ENCODE measurements around the gene DYNLT2. TPM values are rescaled to one million over a fixed set of nuclear protein-coding genes. Genes with fewer than 3 reads are reported as not detected.

DYNLT2 gene
- total and polyA plus RNA-seq, 3 experiments from 2014 or later: 0.67 to 1.9 (median 1.4) TPM

DNA sequence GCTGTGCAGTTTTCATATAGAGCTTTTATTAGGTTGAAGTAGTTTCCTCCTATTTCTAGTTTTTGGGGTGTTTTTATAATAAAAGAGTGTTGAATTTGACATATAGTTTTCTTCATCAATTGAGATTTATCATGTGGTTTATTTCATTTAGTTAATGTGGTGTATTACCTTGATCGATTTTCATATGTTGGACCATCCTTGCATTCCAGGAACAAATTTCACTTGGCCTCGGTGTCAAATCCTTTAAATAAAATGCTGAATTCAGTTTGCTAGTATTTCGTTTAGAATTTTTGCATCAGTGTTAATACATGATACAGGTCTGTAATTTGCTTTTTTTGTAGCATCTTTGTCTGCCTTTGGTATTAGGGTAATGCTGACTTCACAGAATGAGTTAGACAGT, 6.0 kb downstream of the DYNLT2 start:
- Mint-ChIP-seq H3K36me3 (peaks cover 0 to 6% (median 0%) of the 10 kb centered on the region in 3 donors), H3K9me3 (peaks cover 0 to 13% (median 4%) of the 10 kb centered on the region in 5 donors), H3K4me3 (no peak overlapping the region), H3K27ac (no peak overlapping the region), H3K27me3 (peaks cover 0 to 3% of the 10 kb centered on the region in 2 donors), H3K4me1 (peaks cover 10 to 12% (median 11%) of the 10 kb centered on the region in 3 donors)
- ChIA-PET CTCF (interaction anchor here (1.1 kb wide), 1 partner anchor 18 kb away, joined by 3 read pairs; no protein-coding TSS in a partner anchor), POLR2A (no interaction called here)
- Histone ChIP-seq H3K27me3 (ENCODE audit: insufficient read depth, low read length, poor library complexity, severe bottlenecking) (no peaks in the 10 kb centered on the region), H3K9me3 (ENCODE audit: low read length) (no peaks in the 10 kb centered on the region), H3K4me1 (ENCODE audit: insufficient read depth, low read length) (peaks cover 10% of the 10 kb centered on the region), H3K36me3 (ENCODE audit: insufficient read depth, low read length) (no peaks in the 10 kb centered on the region), H3K27ac (ENCODE audit: low read depth, low read length) (no peak overlapping the region), H3K4me3 (ENCODE audit: low read length) (no peak overlapping the region)
- no peak for DNase-seq

DNA sequence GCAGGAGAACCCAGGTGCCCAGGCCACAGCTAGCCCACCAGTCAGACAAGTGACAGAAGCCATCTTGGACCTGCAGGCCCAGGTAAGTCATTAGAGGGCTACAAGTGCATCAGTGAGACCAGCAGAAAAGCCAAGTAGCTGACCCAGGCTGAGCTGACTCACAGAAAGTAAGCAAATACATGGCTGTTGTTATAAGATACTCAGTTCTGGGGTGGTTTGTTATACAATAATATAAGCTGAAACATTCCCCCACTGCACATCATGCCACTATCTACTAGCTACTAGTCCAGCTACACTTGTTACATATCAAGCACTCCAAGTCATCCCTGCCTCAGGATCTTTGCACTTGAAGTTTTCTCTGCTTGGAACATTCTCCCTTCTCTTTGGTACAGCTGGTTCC, 10.0 kb downstream of the DYNLT2 start:
- no peak for DNase-seq
- Mint-ChIP-seq H3K4me1 (no peaks in the 10 kb centered on the region), H3K27me3 (peaks cover 6 to 15% of the 10 kb centered on the region in 2 donors), H3K27ac (no peak overlapping the region), H3K4me3 (no peak overlapping the region), H3K36me3 (no peaks in the 10 kb centered on the region), H3K9me3 (peaks cover 0 to 11% (median 4%) of the 10 kb centered on the region in 5 donors)
- Histone ChIP-seq H3K27me3 (ENCODE audit: insufficient read depth, low read length, poor library complexity, severe bottlenecking) (no peaks in the 10 kb centered on the region), H3K36me3 (ENCODE audit: insufficient read depth, low read length) (no peaks in the 10 kb centered on the region), H3K27ac (ENCODE audit: low read depth, low read length) (no peak overlapping the region), H3K4me3 (ENCODE audit: low read length) (no peak overlapping the region), H3K9me3 (ENCODE audit: low read length) (no peaks in the 10 kb centered on the region), H3K4me1 (ENCODE audit: insufficient read depth, low read length) (no peaks in the 10 kb centered on the region)
- CTCF ChIA-PET: interaction anchor here (1.1 kb wide), 1 partner anchor 12 kb away, joined by 3 read pairs; no protein-coding TSS in a partner anchor
- POLR2A ChIA-PET: no interaction called here

DNA sequence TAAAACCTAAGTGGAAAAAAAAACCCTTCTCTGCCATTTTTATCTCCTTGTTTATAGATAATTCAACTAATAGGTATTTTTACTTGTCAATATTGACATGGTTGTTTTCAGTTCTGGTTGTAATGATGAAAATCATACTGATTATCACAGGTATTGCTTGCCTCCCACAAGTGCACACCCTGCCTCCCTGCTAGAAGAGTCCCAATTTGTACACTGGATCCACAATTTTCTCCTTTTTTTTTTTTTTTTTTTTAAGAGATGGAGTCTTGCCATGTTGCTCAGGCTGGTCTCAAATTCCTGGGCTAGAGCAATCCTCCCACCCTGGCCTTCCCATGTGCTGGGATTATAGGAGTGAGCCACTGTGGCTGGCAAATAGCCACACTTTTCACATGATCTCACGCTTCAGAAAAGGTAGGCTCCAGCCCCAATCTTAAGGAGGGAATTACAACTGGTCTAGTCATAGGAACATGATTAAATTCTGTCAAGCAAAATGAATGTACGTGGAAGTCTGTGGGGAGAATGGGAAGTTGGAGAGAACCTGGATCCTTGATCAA, 12.3 kb downstream of the DYNLT2 start:
- Histone ChIP-seq H3K36me3 (ENCODE audit: insufficient read depth, low read length) (no peaks in the 10 kb centered on the region), H3K27me3 (ENCODE audit: insufficient read depth, low read length, poor library complexity, severe bottlenecking) (no peaks in the 10 kb centered on the region), H3K27ac (ENCODE audit: low read depth, low read length) (no peak overlapping the region), H3K4me1 (ENCODE audit: insufficient read depth, low read length) (no peaks in the 10 kb centered on the region), H3K9me3 (ENCODE audit: low read length) (no peaks in the 10 kb centered on the region), H3K4me3 (ENCODE audit: low read length) (no peak overlapping the region)
- Mint-ChIP-seq H3K36me3 (no peaks in the 10 kb centered on the region), H3K9me3 (no peaks in the 10 kb centered on the region), H3K27me3 (peaks cover 6 to 20% of the 10 kb centered on the region in 2 donors), H3K27ac (peak overlapping the region in 1 of 8 donors; percentile 16), H3K4me3 (no peak overlapping the region), H3K4me1 (no peaks in the 10 kb centered on the region)
- POLR2A ChIA-PET: interaction anchor here (1.0 kb wide), 1 partner anchor 14 kb away, joined by 5 read pairs; no protein-coding TSS in a partner anchor
- no peak for DNase-seq
- CTCF ChIA-PET: no interaction called here

DNA sequence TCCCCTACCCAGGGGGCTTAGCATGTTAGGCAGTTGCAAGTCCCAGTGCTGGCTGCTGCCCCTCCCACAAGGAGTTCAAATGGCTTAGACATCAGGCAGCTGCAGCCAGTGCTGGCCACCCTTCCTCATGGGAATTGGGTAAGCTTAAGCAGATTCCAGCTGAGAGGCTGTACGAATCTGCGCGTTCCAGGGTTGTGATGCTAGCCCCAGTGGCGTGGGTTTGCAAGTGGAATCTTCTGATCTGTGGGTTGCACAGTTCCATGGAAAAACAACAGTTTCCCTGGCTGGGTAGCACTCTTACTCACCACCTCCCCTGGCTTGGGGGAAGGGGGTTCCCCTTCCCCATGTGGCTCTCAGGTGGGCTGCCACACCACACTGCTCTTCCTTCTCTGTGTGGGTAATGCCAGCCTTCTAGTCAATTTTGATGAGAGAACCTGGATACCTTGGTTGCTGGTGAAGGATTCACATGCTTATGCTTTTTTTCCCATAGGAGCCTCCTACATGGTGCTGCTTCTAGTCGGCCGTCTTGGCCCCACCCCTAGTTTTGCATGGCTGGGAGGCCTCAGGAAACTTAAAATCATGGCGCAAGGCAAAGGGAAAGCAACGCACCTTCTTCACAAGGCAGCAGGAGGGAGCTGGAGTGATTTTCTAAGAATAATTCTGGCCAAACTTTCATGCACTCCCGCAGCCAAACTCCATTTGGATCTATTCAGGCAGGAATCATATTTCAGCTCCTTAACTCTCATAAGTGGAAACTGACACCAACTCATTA, 13.0 kb downstream of the DYNLT2 start:
- H3K27me3 Mint-ChIP-seq: peaks cover 6 to 20% of the 10 kb centered on the region in 2 donors
- H3K36me3 Mint-ChIP-seq: no peaks in the 10 kb centered on the region
- H3K27ac ChIP-seq (ENCODE audit: low read depth, low read length): no peak overlapping the region
- no peaks in the 10 kb centered on the region for H3K9me3 Mint-ChIP-seq
- DNase-seq: no peak
- no peak overlapping the region for H3K4me3 ChIP-seq (ENCODE audit: low read length)
- H3K36me3 ChIP-seq (ENCODE audit: insufficient read depth, low read length): no peaks in the 10 kb centered on the region
- H3K4me3 Mint-ChIP-seq: no peak overlapping the region
- no peaks in the 10 kb centered on the region for H3K4me1 Mint-ChIP-seq
- H3K4me1 ChIP-seq (ENCODE audit: insufficient read depth, low read length): no peaks in the 10 kb centered on the region
- H3K27ac Mint-ChIP-seq: peak overlapping the region in 1 of 8 donors; percentile 14
- POLR2A ChIA-PET: interaction anchor here (1.0 kb wide), 1 partner anchor 13 kb away, joined by 5 read pairs; no protein-coding TSS in a partner anchor
- no peaks in the 10 kb centered on the region for H3K9me3 ChIP-seq (ENCODE audit: low read length)
- no peaks in the 10 kb centered on the region for H3K27me3 ChIP-seq (ENCODE audit: insufficient read depth, low read length, poor library complexity, severe bottlenecking)
- CTCF ChIA-PET: no interaction called here

DNA sequence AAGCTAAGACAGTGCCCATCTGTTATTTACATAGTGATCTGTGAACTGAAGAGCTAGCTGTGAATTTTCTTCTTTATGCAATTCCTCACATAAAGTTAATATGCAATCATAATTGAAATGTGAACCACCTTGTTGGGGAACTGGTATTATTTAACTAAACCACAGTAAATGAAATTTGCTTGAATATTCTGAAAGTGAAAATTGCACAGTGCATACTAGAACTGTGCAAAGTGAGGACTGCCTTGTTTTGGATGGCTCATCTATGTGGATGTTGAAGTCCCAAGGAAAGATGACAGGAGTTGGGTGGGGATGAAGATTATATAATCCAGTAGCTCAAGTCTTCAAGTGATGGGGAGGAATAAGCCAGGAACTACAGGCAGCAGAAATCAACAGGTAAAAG, 21.4 kb downstream of the DYNLT2 start:
- Mint-ChIP-seq H3K27ac (no peak overlapping the region), H3K4me3 (no peak overlapping the region), H3K27me3 (peaks cover 4 to 6% of the 10 kb centered on the region in 2 donors), H3K4me1 (peaks cover 8 to 18% (median 11%) of the 10 kb centered on the region in 3 donors), H3K36me3 (peaks cover 0 to 2% (median 0%) of the 10 kb centered on the region in 3 donors), H3K9me3 (no peaks in the 10 kb centered on the region)
- POLR2A ChIA-PET: no interaction called here
- peaks cover 7% of the 10 kb centered on the region for H3K4me1 ChIP-seq (ENCODE audit: insufficient read depth, low read length)
- H3K27me3 ChIP-seq (ENCODE audit: insufficient read depth, low read length, poor library complexity, severe bottlenecking): no peaks in the 10 kb centered on the region
- H3K36me3 ChIP-seq (ENCODE audit: insufficient read depth, low read length): no peaks in the 10 kb centered on the region
- no peaks in the 10 kb centered on the region for H3K9me3 ChIP-seq (ENCODE audit: low read length)
- H3K27ac ChIP-seq (ENCODE audit: low read depth, low read length): no peak overlapping the region
- CTCF ChIA-PET: no interaction called here
- no peak for DNase-seq
- H3K4me3 ChIP-seq (ENCODE audit: low read length): no peak overlapping the region

DNA sequence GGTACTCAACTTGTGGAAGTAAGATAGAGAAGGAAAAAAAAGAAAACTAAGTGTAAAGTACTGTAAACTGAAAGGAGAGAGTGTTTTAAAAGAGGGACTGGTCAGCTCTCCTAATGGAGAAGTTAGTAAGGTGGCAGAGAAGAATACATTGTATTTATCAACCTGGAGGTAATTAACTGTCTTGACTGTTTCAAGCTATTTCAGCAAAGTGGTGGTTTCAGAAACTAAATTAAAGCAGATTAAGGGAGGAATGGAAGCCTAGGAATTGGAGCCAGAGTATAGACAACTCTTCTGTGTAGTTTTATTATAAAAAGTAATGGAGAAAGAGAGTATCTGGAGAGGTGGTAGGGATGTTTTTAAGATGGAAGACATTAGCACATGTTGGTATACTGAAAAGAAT, 24.4 kb downstream of the DYNLT2 start:
- H3K27me3 ChIP-seq (ENCODE audit: insufficient read depth, low read length, poor library complexity, severe bottlenecking): no peaks in the 10 kb centered on the region
- peak overlapping the region in 1 of 7 donors; percentile 92 for H3K4me3 Mint-ChIP-seq
- H3K4me1 ChIP-seq (ENCODE audit: insufficient read depth, low read length): peaks cover 17% of the 10 kb centered on the region
- H3K4me3 ChIP-seq (ENCODE audit: low read length): no peak overlapping the region
- H3K36me3 Mint-ChIP-seq: peaks cover 0 to 10% (median 0%) of the 10 kb centered on the region in 3 donors
- H3K27me3 Mint-ChIP-seq: peaks cover 0 to 1% of the 10 kb centered on the region in 2 donors
- peaks cover 19 to 30% (median 24%) of the 10 kb centered on the region in 3 donors for H3K4me1 Mint-ChIP-seq
- peak overlapping the region in 2 of 8 donors; percentile 2 to 89 for H3K27ac Mint-ChIP-seq
- H3K27ac ChIP-seq (ENCODE audit: low read depth, low read length): no peak overlapping the region
- ChIA-PET CTCF (interaction anchor here (1.4 kb wide), 1 partner anchor 25 kb away, joined by 3 read pairs; the partner anchor contains the start of genes DYNLT2 and ERMARD), POLR2A (no interaction called here)
- H3K9me3 ChIP-seq (ENCODE audit: low read length): no peaks in the 10 kb centered on the region
- no peaks in the 10 kb centered on the region for H3K9me3 Mint-ChIP-seq
- H3K36me3 ChIP-seq (ENCODE audit: insufficient read depth, low read length): no peaks in the 10 kb centered on the region
- DNase-seq: no peak

DNA sequence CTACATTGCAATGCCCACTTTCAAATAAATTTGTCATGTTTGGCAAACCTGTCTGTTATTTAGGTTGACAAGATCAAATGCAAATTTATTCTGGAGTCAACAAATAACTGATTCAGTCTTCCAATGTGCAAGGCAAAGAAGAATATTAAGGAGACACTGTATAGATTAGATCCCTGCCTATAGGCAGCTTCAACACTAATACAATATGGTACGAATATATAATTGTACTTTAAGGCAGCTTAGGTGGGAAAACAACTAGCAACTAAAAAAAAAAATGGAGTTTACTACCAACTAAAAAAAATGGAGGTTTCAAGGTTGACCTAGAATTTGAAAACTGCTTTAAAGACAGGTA, 25.3 kb downstream of the DYNLT2 start:
- H3K36me3 ChIP-seq (ENCODE audit: insufficient read depth, low read length): no peaks in the 10 kb centered on the region
- no peak overlapping the region for H3K4me3 ChIP-seq (ENCODE audit: low read length)
- Mint-ChIP-seq H3K27me3 (peaks cover 0 to 1% of the 10 kb centered on the region in 2 donors), H3K4me1 (peaks cover 25 to 40% (median 34%) of the 10 kb centered on the region in 3 donors), H3K9me3 (no peaks in the 10 kb centered on the region), H3K4me3 (peak overlapping the region; percentile 85 to 92 (median 89)), H3K27ac (peak overlapping the region in 7 of 8 donors; percentile 1 to 91 (median 88)), H3K36me3 (peaks cover 0 to 10% (median 0%) of the 10 kb centered on the region in 3 donors)
- ChIA-PET POLR2A (interaction anchor here (5.6 kb wide), 1 partner anchor 23 kb away, joined by 69 read pairs; the partner anchor contains the start of genes C6orf120 and WDR27), CTCF (interaction anchor here (1.4 kb wide), 1 partner anchor 26 kb away, joined by 3 read pairs; the partner anchor contains the start of genes DYNLT2 and ERMARD)
- no peaks in the 10 kb centered on the region for H3K27me3 ChIP-seq (ENCODE audit: insufficient read depth, low read length, poor library complexity, severe bottlenecking)
- H3K4me1 ChIP-seq (ENCODE audit: insufficient read depth, low read length): peaks cover 26% of the 10 kb centered on the region
- H3K27ac ChIP-seq (ENCODE audit: low read depth, low read length): no peak overlapping the region
- no peaks in the 10 kb centered on the region for H3K9me3 ChIP-seq (ENCODE audit: low read length)
- no peak for DNase-seq
